Activated gamma-delta T cell (primary cell): Measurements from ENCODE around the gene NDUFS4.
"Not testable (repeated sequence)": the region's sequence is repeated elsewhere in the genome, so short reads cannot be mapped to it uniquely, and the experiment has no call there.

Source experiments
- DNase-seq: peaks from one replicate; lab custom pipeline; 2025; lab: John Stamatoyannopoulos, UW

The NDUFS4 gene

DNA sequence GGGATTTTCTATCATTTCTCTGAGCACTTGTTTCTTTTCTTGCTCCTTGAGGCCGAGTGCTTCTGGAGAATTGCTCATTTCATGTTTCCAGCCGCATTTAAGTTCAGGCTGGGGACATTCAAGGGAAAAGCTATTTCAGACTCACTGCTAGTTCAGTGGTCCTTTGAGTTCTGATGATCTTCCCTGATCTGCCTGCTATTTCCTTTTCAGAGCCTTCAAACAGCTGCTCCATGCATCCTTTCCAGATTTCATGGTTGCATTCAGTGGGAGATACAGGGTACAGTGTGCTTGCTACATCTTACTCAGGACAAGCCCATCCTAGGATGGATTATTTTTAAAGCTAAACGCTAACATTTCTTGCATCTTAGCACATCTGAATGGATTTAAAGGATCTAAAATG is 14.7 kb downstream of the NDUFS4 start:
- DNase-seq: no peak

DNA sequence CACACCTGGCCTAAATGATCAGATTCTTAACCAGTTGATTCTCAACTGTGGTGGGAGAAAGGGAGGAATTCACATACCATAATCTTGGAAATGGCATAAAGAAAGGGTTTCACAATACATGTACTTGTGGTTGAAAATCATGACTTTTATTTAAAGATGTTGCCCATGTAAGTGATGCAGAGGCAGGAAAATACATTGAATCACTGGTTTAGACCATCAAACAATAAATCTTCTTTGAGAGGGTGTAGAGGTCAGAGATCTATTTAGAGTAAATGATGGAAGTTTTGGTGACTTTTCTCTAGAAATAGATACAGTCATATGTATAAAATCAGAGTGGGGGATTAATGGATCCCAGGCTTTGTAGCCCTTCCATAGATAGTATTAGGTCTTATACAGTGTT is 15.4 kb downstream of the NDUFS4 start:
- no peak for DNase-seq

DNA sequence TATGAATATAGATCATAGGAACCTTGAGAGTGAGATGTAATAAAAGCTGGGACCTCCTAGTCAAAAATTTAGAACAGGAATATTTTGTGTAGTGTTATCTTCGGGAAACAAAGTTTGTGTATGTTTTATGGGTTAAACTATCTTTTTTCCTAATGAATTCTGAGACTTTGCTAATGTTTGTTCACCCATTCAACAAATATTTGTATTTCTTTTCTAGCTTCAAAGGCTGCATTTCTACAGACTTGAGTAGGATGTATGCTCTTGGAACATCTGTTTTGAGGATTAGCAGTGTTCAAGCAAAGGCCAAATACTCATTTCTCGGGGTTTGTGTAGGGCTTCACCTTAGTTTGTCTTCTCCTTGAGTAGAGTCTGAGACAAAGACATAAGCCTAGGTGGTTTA is 16.2 kb downstream of the NDUFS4 start:
- DNase-seq: no peak

DNA sequence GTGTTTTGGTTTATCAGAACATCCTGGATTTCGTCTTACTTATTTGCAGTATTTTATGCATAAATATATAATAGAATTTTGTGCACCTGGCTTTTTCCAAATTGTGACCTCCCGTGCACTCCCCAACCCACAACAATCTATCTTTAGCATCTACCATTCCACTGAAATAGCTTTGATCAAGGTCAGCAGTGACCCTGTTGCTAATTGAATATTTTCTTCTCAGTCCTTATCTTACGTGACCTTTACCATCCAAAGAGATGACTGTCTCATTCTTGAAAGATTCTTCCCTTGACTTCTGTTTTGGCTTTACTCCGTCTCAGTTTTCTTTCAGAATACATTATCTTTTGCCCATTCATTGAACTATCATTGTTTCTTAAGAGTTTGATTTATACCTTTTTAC is 18.4 kb downstream of the NDUFS4 start:
- DNase-seq: no peak

DNA sequence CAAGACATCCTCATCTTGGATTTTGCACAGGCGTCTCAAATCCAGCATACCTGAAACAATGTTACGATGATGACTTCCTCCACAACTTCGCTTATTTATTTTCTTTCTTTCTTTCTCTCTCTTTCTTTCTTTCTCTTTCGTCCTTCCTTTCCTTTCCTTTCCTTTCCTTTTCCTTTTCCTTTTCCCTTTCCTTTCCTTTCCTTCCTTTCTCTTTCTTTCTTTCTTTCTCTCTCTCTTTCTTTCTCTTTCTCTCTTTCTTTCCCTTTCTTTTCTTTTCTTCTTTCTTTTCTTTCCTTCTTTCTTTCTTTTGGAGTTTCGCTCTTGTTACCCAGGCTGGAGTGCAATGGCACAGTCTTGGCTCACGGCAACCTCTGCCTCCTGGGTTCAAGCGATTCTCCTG is 20.1 kb downstream of the NDUFS4 start:
- no peak for DNase-seq

DNA sequence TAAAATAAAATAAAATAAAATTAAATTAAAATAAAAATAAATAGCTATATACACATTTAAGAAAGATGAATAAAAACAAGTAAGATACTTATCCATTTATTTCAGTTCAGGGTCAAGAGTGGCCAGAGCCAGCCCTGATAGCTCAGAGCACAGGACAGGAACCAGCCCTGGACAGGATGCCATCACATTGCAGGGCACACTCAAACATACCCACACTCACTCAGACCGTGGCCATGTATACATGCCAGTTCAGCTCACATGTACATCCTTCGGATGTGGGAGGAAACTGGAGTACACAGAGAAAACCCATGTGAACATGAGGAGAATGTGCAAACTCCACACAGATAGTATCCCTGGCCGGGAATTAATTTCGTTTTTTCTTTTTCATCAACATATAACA is 21.8 kb downstream of the NDUFS4 start:
- no peak for DNase-seq

DNA sequence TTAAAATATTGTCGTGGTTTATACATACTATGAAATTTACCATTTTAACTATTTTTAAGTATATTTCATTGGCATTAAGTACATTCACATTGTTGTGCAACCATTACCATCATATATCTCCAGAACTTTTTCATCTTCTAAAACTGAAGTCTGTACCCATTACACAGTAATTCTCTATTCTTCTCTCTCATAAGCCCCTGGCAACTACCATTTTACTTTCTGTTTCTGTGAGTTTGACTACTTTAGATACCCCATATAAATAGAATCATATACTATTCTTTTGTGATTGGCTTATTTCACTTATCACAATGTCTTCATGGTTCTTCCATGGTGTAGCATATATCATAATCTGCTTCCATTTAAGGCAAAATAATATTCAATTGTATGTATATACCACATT is 30.3 kb downstream of the NDUFS4 start:
- no peak for DNase-seq

DNA sequence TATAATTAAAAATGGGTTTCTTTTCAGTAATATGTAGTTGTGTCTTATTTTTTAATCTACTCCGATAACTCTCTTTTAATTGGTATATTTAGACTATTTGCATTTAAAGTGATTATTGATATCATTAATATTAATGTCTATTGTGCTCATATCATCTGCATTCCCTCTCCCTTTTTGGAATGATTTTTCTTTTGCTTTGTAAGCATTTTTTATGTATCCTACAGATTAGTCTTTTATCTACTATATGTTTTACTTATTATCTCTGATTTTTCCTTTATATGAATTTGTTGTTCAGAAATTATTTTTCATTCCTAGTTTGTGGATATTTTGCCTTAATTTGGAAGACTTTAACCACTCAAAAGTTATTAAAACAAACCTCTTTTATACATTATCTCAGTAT is 34.0 kb downstream of the NDUFS4 start:
- no peak for DNase-seq

DNA sequence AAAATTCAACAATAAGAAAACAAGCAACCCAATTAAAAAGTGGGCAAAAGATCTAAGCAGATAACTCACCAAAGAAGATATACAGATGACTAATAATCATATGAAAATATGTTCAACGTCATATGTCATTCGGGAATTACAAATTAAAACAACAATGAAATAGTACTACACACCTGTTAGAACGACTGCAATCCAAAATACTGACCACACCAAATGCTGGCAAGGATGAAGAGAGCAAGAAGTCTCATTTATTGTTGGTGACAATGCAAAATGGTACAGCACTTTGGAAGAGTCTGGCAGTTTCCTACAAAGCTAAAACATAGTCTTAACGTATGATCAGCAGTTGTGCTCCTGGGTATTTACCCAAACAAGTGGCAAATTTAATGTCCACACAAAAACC is 37.5 kb downstream of the NDUFS4 start:
- no peak for DNase-seq

DNA sequence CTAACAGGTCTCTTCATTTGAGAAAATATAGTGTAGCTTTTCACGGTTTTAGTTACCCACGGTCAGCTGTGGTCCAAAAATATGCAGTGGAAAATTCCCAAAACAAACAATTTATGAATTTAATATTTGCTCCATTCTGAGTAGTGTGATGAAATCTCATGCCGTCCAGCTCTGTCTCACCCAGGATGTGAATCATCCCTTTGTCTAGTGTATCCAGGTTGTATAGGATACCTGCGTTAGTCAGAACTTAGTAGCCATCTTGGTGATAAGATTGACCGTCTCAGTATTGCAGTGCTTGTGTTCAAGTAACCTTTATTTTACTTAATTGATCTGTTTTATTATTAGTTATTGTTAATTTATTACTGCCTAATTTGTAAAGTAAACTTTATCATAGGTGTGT is 41.1 kb downstream of the NDUFS4 start:
- DNase-seq: no peak

DNA sequence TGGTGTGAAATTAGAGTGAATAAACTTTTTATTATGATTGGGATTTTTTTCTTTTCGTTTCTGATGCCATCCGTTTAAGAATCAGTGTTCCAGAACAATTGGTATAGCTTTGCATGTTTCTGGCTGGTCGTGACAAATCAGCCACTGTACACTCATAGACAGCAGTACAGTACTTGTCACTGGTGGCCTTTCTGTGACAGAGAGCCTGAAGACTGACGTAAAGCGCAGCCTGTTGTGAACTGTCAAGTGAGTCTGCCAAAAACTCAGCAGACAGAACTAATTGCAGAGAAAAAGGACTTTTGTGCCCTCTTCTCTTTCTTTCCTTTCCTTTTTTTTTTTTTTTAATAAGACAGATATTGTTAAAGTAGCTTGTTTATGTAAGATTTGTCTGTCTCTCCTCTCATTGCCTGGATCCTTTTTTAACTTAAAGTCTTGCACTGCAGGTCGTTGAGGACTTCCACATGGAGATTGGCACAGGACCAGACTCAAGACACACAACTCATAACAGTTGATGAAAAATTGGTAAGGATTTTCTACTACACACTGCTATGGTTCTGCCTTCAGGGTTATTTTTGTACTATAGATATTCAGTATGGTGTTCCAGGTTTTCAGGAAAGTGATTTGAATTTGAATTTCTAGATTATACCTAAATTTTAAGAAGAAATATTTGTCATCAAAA is 42.7 kb downstream of the NDUFS4 start:
- no peak for DNase-seq

DNA sequence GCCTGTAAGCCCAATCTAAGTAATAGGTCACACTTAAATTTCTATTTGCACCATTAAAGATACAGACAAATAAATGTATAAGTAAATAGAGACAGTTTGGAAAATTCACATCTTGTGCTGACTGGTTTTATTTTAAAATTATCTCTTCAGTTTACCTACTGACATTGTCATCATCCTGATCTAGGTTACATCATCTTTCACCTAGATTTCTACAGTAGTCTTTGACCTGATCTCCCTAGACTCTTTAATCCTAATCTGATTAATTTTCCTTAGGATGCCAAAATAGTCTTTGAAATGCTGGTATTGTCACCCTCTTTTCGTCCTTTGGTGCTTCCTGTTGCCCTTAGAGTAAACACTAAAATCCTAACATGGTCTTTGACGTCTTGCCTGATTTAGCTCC is 43.9 kb downstream of the NDUFS4 start:
- no peak for DNase-seq

DNA sequence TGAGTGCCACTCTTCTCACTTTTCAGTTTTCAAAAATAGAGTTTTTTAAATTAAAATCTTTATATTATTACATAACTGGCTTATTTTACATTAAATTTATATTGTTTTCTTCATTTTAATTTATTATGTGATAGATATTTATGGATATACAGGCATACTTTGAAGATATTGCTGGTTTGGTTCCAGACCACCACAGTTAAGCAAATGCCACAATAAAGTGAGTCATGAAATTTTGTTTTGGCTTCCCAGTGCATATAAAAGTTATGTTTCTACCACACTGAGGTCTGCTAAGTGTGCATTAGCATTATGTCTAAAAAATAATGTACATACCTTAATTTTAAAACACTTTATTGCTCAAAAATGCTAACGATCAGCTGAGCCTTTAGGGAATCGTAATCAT is 47.4 kb downstream of the NDUFS4 start:
- DNase-seq: no peak

DNA sequence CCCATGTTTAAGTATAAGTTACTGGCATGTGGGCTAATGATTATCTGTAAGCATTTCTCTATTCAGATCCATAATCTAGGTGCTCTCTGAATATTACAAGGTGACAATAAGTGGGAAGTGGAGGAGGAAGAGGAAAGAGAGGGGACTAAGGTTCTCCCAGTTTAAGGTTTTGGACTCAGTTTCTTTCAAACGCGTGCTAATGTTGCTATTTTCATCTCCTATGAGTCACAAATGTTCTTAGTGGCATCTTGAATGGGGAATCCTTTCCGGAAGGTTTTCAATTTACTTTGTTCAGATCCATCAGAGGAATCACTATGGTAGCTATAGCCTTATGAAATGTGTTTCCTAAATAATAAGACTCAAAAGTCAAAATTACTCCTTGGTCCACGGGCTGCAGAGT is 48.5 kb downstream of the NDUFS4 start:
- DNase-seq: not testable (repeated sequence)

DNA sequence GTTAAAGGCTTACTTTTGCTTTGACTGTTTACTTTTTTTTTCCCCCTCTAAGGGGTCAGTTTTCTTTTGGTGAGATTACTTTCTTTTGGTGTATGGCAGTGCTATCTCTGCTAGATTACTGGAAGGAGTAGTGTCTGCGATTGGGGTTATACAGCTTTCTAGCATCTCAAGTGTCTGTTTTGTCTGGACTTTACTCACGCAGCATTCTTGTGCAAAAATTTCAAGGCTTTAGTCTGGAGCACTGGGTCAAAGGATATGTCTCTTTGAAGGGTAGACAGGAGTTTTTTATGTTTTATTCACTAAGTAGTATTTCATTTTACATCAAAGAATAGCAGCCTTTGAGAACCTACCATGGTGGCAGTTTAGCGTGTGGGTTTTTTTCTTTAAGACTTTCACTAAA is 52.6 kb downstream of the NDUFS4 start:
- DNase-seq: no peak

DNA sequence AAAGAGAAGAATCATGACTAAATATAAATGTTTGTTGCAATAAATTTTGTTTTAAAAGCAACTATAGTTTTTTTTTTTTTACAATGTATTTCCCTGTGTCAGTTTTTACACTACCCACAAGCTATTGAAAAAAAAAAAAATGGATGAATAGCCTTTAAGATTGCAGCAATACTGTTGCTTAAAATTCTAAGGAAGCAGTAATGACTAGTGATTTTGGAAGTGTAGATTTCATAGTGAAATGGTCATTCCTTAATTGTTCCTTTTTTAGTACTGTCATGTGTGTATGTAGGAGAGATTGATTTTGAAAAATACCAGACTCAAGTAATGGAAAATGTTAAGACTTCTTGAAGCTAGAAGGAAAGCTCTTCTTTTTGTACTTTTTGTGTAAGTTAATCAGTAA is 53.1 kb downstream of the NDUFS4 start:
- DNase-seq: no peak

DNA sequence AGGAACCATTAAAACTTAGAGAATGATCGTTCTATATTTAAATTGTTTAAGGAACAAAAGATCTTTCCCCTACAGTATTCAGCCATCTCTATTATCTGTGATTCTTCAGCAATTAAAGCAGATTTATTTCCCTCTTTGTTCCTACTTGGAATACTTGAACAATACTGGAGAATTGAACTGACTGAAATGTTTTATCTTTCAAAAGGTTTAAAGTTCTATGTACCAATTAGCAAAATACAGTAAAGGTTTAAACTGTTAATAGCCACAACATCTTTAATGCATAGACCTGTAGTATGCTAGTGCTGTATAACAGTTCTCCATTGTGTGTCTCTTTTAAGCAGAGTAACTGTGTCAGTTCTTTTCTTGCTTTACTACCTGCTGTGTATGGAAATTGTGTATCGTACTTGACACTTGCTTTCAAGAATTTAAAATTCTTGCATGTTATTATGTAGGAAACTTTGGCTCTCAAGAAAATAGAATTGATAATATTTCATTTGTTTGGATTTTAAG is 54.0 kb downstream of the NDUFS4 start:
- DNase-seq: no peak

DNA sequence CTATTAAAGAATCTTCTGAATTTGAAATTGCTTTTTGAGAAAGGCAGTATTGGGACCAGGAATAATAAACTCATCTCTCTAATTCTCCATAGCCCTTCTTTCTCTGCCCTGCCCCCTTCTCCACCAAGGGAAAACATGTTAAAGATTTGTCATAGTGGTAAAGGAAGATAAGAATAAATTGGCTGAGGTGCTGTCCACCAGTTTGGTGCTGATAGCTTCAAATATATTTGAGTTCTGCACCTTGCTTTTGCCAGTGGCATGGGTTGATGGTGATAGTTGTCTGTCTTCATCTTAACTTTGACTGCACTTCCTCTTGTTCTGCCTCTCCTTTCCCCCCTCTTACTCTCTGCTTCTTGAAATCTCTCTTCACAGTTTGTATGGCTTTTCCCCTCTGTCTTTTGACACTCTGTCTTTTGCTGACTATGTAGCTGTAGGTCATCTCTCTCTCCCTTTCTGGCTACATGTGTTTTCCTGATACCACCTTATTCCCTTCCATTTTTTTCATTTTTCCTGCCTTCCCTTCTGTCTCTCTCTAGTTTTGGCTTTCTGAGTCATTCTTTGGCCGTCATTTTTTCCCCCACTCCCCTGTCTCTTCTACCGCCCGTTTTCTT is 56.6 kb downstream of the NDUFS4 start:
- DNase-seq: no peak

DNA sequence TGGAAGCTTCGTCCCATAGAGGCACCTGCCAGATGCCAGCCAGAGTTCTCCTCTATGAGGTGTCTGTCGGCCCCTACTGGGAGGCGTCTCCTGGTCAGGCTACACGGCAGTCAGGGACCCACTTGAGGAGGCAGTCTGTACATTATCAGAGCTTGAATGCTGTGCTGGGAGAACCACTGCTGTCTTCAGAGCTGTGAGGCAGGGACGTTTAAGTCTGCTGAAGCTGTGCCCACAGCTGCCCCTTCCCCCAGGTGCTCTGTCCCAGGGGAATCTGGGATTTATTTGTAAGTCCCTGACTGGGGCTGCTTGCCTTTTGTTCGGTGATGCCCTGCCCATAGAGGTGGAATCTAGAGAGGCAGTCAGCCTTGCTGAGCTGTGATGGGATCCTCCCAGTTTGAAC is 70.8 kb downstream of the NDUFS4 start:
- no peak for DNase-seq

DNA sequence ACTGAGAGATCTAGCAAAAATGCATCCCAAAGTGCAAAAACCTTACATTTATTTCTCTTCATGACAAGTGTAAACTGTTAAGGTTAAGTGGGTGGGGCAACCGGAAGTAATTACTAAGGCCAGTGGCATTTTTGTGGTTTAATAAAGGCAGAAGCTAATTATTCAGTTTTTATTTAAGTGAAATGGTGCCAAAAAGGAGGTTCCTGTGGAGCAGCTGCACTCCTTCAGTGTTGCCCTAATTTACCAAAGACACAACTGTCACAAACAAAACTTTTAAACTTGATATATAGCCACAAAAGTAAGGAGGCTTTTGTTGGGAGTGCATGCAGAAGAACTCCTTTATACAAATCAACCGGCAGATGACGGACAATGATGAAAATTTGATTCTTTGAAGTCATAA is 81.6 kb downstream of the NDUFS4 start:
- DNase-seq: no peak

DNA sequence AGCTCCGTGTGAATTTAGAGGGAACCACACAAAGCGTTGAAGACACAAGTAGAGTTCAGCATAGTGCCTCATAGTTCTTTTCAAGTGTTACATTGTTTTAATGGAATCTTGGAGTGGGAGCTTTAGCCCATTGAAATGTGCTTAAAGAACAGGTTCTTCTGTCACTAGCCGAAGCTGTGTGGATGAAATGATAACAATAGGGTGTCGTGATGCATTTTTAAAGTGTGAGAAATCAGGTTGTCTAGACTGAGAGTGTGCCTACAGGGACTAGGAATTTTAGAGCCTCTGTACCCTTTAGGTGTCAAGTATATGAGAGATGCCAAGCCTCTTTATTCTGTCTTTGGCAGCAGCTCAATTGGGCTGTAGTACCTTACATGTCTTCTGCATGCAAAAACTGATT is 83.0 kb downstream of the NDUFS4 start:
- DNase-seq: no peak

DNA sequence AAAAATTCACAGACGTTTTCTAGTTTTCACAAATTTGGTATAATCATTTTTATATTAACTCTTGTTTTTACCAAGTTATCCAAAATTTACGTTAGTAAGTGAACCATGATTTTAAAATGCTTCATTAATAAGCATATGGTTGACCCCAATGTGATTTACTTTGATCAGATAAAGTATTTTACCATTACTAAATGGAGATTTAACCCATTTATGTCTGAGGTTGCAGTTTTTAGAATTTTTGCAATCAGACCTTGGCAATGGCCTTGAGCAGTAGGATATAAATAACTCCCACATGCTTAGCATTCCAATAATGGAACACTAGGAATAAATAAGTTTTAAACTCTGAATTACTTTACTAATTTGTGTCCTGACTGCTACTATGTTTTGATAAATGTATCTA is 84.6 kb downstream of the NDUFS4 start:
- DNase-seq: no peak

DNA sequence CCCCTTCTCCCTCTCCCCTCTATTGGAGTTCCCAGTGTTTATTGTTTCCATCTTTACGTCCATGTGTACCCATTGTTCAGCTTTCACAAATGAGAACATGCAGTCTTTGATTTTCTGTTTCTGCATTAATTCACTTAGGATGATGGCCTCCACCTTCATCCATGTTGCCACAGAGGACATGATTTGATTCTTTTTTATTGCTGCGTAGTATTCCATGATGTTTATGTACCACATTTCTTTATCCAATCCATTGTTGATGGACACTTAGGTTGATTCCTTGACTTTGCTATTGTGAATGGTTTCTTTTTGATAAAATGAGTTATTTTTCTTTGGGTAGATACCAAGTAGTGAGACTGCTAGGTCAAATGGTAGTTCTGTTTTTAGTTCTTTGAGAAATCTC is 88.9 kb downstream of the NDUFS4 start:
- DNase-seq: no peak

DNA sequence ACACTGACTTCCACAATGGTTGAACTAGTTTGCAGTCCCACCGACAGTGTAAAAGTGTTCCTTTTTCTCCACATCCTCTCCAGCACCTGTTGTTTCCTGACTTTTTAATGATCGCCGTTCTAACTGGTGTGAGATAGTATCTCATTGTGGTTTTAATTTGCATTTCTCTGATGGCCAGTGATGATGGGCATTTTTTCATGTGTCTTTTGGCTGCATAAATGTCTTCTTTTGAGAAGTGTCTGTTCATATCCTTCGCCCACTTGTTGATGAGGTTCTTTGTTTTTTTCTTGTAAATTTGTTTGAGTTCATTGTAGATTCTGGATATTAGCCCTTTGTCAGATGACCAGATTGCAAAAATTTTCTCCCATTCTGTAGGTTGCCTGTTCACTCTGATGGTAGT is 100.1 kb downstream of the NDUFS4 start:
- not testable (repeated sequence) for DNase-seq
